ENCODE results near the gene FOXRED1. TPM values are rescaled to one million over a fixed set of nuclear protein-coding genes. Genes with fewer than 3 reads are reported as not detected.
"Not testable (repeated sequence)": the region's sequence is repeated elsewhere in the genome, so short reads cannot be mapped to it uniquely, and the experiment has no call there.

FOXRED1 gene
- total RNA-seq, 6 experiments from 2014 or later: 10.4 to 15.9 (median 14.9) TPM

GRCh38 chr11:126246636-126247035 lies 22.3 kb upstream of the FOXRED1 start:
- H3K9me3 Mint-ChIP-seq: no peaks in the 10 kb centered on the region
- peaks cover 38% of the 10 kb centered on the region for H3K36me3 Mint-ChIP-seq (ENCODE audit: low read depth)
- no peak for DNase-seq
- TF ChIP-seq CTCF (IDR thresholded peaks at IDR 0.05): no peak
- no peak overlapping the region for H3K4me3 Mint-ChIP-seq
- no peaks in the 10 kb centered on the region; the same call in 1 of the 2 replicates for H3K27me3 Mint-ChIP-seq (ENCODE audit: insufficient read depth)
- peaks cover 10% of the 10 kb centered on the region for H3K4me1 Mint-ChIP-seq (ENCODE audit: low read depth)
- peak overlapping the region; percentile 39; the same call in 1 of the 2 replicates for H3K27ac Mint-ChIP-seq

GRCh38 chr11:126253265-126253664 lies 15.7 kb upstream of the FOXRED1 start:
- Mint-ChIP-seq H3K27me3 (ENCODE audit: insufficient read depth) (no peaks in the 10 kb centered on the region; the same call in 1 of the 2 replicates), H3K36me3 (ENCODE audit: low read depth) (peaks cover 41% of the 10 kb centered on the region)

DNA sequence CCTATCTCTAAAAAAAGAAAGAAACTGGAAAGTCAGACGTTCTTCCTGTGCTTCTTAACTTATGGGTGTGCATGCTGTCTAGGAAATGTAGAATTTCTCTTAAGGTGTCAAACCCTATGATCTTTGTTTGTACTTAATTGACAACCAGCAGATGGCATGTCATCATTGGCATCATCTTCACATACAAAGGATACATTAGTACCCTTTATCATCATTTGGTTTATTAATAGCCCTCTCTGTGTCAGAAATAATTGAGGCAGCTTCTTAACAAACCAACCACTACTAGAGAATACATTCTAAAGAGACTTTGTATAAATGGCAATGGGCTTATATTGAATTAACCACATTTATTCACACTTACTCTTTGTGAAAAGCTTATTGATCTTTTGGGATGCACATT lies 14.1 kb upstream of the FOXRED1 start:
- H3K27me3 Mint-ChIP-seq (ENCODE audit: insufficient read depth): no peaks in the 10 kb centered on the region; the same call in 1 of the 2 replicates
- H3K9me3 Mint-ChIP-seq: no peaks in the 10 kb centered on the region
- no peak for DNase-seq
- no peak overlapping the region for H3K4me3 Mint-ChIP-seq
- TF ChIP-seq CTCF (IDR thresholded peaks at IDR 0.05): no peak
- H3K27ac Mint-ChIP-seq: no peak overlapping the region
- H3K4me1 Mint-ChIP-seq (ENCODE audit: low read depth): peaks cover 29% of the 10 kb centered on the region
- peaks cover 37% of the 10 kb centered on the region for H3K36me3 Mint-ChIP-seq (ENCODE audit: low read depth)

More at GRCh38 chr11:126253265-126253664, 15.7 kb upstream of the FOXRED1 start:
- TF ChIP-seq CTCF (IDR thresholded peaks at IDR 0.05): no peak
- H3K4me1 Mint-ChIP-seq (ENCODE audit: low read depth): peaks cover 20% of the 10 kb centered on the region
- H3K9me3 Mint-ChIP-seq: no peaks in the 10 kb centered on the region
- H3K27ac Mint-ChIP-seq: no peak overlapping the region
- no peak overlapping the region for H3K4me3 Mint-ChIP-seq
- no peak for DNase-seq

GRCh38 chr11:126255507-126255906 lies 13.4 kb upstream of the FOXRED1 start:
- not testable (repeated sequence) for H3K27me3 Mint-ChIP-seq (ENCODE audit: insufficient read depth); H3K27ac Mint-ChIP-seq; DNase-seq; H3K9me3 Mint-ChIP-seq; H3K4me3 Mint-ChIP-seq
- Mint-ChIP-seq H3K4me1 (ENCODE audit: low read depth) (peaks cover 30% of the 10 kb centered on the region), H3K36me3 (ENCODE audit: low read depth) (peaks cover 38% of the 10 kb centered on the region)

DNA sequence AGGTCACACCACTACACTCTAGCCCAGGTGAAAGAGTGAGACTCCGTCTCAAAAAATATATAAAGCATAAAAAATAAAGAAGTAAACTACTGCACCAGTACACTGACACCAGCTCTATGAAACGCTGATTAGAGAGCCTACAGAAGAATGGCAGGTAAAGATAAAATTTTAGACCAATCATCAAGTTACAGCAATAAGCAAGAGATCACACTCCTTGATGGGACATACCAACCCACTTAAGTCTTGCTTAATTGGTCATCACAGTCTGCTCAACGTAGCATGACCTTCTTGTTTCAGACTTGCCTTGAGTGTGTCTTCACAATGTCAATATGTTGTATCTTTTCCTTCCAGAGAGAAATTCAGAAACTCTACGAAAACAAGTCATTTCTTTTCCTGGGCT lies 12.7 kb upstream of the FOXRED1 start:
- Mint-ChIP-seq H3K36me3 (ENCODE audit: low read depth) (peaks cover 44% of the 10 kb centered on the region), H3K4me3 (no peak overlapping the region), H3K4me1 (ENCODE audit: low read depth) (peaks cover 37% of the 10 kb centered on the region), H3K27me3 (ENCODE audit: insufficient read depth) (no peaks in the 10 kb centered on the region; the same call in 1 of the 2 replicates), H3K9me3 (no peaks in the 10 kb centered on the region), H3K27ac (no peak overlapping the region)
- DNase-seq: no peak
- no peak for TF ChIP-seq CTCF (IDR thresholded peaks at IDR 0.05)

DNA sequence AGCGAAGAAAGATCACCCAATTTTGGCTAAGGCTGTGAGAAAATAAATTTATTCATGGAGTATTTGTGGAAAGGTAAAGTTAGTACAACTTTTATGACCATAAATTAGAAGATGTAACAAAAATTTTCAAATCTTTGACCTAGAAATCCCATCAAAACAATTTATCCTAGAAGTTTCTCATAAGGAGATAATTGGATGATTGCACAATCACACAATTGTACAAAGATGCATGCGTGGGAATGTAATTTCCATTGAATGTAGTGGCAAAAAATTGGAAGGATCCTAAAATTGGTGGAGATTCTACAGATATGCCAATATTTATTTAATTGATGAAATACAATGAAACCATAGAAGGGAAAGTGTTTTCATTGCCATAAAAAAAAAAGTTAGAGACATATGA lies 11.8 kb upstream of the FOXRED1 start:
- no peak for TF ChIP-seq CTCF (IDR thresholded peaks at IDR 0.05)
- Mint-ChIP-seq H3K4me1 (ENCODE audit: low read depth) (peaks cover 37% of the 10 kb centered on the region), H3K27ac (peak overlapping the region; percentile 42; the same call in 1 of the 2 replicates), H3K9me3 (no peaks in the 10 kb centered on the region), H3K36me3 (ENCODE audit: low read depth) (peaks cover 43% of the 10 kb centered on the region), H3K4me3 (peak overlapping the region; percentile 23; the same call in 1 of the 2 replicates), H3K27me3 (ENCODE audit: insufficient read depth) (no peaks in the 10 kb centered on the region)
- DNase-seq: no peak

All from HFFc6 (cell line).